ENCODE measurements around the gene ANXA3.

GRCh38 chr4:78606035-78606434 lies 54.5 kb downstream of the ANXA3 start:
- TF ChIP-seq POLR2A (IDR thresholded peaks at IDR 0.05; ENCODE audit: low read depth) (no peak), EP300 (IDR thresholded peaks at IDR 0.05) (no peak)
- TF ChIP-seq, protein P1, sequence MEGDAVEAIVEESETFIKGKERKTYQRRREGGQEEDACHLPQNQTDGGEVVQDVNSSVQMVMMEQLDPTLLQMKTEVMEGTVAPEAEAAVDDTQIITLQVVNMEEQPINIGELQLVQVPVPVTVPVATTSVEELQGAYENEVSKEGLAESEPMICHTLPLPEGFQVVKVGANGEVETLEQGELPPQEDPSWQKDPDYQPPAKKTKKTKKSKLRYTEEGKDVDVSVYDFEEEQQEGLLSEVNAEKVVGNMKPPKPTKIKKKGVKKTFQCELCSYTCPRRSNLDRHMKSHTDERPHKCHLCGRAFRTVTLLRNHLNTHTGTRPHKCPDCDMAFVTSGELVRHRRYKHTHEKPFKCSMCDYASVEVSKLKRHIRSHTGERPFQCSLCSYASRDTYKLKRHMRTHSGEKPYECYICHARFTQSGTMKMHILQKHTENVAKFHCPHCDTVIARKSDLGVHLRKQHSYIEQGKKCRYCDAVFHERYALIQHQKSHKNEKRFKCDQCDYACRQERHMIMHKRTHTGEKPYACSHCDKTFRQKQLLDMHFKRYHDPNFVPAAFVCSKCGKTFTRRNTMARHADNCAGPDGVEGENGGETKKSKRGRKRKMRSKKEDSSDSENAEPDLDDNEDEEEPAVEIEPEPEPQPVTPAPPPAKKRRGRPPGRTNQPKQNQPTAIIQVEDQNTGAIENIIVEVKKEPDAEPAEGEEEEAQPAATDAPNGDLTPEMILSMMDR (IDR thresholded peaks at IDR 0.05): no peak

Measured in esophagus muscularis mucosa (tissue), 4 donors.